ENCODE results near the gene MEOX1. TPM values are rescaled to one million over a fixed set of nuclear protein-coding genes. Genes with fewer than 3 reads are reported as not detected.

Gene MEOX1
- total RNA-seq, 1 experiment from 2014 or later: 0.84 TPM

DNA sequence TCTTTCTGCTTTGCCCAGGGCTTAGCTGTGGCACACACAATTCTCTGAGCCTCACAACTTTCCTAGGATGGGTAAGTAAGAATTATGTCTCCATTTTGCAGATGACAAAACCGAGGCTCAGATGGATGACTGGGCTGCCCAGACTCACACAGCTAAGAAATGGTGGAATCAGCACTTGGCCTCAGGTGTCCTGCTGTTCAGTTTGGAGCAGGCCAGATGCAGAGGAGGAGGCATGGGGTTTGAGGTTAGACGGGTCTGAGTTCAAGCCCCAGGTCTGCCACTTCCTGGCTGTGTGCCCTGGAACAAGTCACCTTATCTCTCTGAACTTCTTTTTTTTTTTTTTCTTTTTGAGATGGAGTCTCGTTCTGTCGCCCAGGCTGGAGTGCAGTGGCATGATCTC lies 1.7 kb upstream of the MEOX1 start:
- no peak for TF ChIP-seq EZH2phosphoT487 (IDR thresholded peaks at IDR 0.05; ENCODE audit: borderline replicate concordance, low read length)
- no peak for TF ChIP-seq EZH2 (IDR thresholded peaks at IDR 0.05; ENCODE audit: low read length, unreplicated experiment)
- TF ChIP-seq, protein P1, sequence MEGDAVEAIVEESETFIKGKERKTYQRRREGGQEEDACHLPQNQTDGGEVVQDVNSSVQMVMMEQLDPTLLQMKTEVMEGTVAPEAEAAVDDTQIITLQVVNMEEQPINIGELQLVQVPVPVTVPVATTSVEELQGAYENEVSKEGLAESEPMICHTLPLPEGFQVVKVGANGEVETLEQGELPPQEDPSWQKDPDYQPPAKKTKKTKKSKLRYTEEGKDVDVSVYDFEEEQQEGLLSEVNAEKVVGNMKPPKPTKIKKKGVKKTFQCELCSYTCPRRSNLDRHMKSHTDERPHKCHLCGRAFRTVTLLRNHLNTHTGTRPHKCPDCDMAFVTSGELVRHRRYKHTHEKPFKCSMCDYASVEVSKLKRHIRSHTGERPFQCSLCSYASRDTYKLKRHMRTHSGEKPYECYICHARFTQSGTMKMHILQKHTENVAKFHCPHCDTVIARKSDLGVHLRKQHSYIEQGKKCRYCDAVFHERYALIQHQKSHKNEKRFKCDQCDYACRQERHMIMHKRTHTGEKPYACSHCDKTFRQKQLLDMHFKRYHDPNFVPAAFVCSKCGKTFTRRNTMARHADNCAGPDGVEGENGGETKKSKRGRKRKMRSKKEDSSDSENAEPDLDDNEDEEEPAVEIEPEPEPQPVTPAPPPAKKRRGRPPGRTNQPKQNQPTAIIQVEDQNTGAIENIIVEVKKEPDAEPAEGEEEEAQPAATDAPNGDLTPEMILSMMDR (conservative IDR thresholded peaks at IDR 0.05; ENCODE audit: low read depth, low read length): no peak
- BruUV-seq (replicated peaks): no TSS peak
- Histone ChIP-seq H3K4me3 (ENCODE audit: low read length) (no peak overlapping the region), H3K36me3 (ENCODE audit: low read depth, low read length) (no peaks in the 10 kb centered on the region), H3K27me3 (ENCODE audit: low read length) (no peaks in the 10 kb centered on the region), H2AFZ (ENCODE audit: low read length) (no peak overlapping the region), H3K79me2 (ENCODE audit: low read length) (no peaks in the 10 kb centered on the region), H3K4me1 (ENCODE audit: insufficient read depth, low read length) (peaks cover 20% of the 10 kb centered on the region), H4K20me1 (ENCODE audit: low read length) (no peaks in the 10 kb centered on the region), H3K4me2 (ENCODE audit: low read length) (no peak overlapping the region), H3K9ac (ENCODE audit: low read length) (no peak overlapping the region), H3K9me2 (replicated peaks; ENCODE audit: low read length) (no peaks in the 10 kb centered on the region), H3K27ac (ENCODE audit: low read length) (no peak overlapping the region), H3K9me3 (ENCODE audit: low read length) (no peaks in the 10 kb centered on the region), H3F3A (ENCODE audit: low read length, unreplicated experiment) (no peaks in the 10 kb centered on the region)
- ChIA-PET CTCF (no interaction called here), POLR2A (ENCODE audit: unreplicated experiment) (no interaction called here)
- intact Hi-C loops (cut with micrococcal nuclease): no loop called here
- ATAC-seq (no peak), DNase-seq (no peak)

DNA sequence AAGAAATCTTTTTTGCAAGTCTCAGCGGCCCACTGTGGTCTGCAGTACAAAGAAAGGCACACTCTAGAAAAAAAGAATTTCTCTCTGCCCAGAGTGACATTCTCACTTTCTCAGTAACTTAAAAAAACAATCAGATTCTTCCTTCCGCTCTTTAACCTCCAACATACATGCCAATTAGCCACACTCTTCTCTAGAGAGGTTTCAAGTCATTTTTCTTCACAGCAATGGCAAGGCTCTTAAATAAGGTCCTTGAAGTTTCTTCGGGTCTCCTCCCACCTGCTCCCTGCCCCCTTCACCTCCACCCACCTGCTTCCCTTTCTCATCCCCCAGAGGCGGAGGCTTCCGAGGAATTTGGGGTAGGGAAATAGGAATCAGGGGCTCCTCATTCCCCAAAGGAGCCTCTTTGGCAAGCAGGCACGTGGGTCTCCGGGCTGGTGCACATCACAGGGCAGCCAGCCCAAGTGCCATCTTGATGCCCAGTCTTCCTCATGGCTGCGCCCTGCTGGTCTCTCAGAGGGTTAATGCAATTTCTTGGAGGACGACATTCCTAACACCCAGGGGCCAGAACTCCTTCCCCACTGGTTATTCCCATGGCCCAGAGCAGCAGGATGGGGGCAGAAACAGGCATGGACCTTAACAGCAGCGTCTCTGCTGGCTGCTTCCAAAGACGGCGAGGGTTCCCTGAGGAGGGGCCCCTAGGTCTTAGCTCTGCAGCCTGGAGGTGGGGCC lies 855 bp upstream of the MEOX1 start:
- Histone ChIP-seq H3K36me3 (ENCODE audit: low read depth, low read length) (no peaks in the 10 kb centered on the region), H3K4me1 (ENCODE audit: insufficient read depth, low read length) (peaks cover 12% of the 10 kb centered on the region), H3K9ac (ENCODE audit: low read length) (no peak overlapping the region), H3K9me2 (replicated peaks; ENCODE audit: low read length) (no peaks in the 10 kb centered on the region), H3K79me2 (ENCODE audit: low read length) (no peaks in the 10 kb centered on the region), H3K4me2 (ENCODE audit: low read length) (peak overlapping the region; percentile 64), H3K27me3 (ENCODE audit: low read length) (no peaks in the 10 kb centered on the region), H3K27ac (ENCODE audit: low read length) (no peak overlapping the region), H4K20me1 (ENCODE audit: low read length) (no peaks in the 10 kb centered on the region), H3F3A (ENCODE audit: low read length, unreplicated experiment) (no peaks in the 10 kb centered on the region), H3K4me3 (ENCODE audit: low read length) (no peak overlapping the region), H3K9me3 (ENCODE audit: low read length) (no peaks in the 10 kb centered on the region), H2AFZ (ENCODE audit: low read length) (peak overlapping the region; percentile 27; the same call in 1 of the 2 replicates)
- BruUV-seq (replicated peaks): no TSS peak
- DNase-seq (no peak), ATAC-seq (no peak)
- intact Hi-C loops (cut with micrococcal nuclease): no loop called here
- TF ChIP-seq, protein P1 (conservative IDR thresholded peaks at IDR 0.05; ENCODE audit: low read depth, low read length): no peak
- TF ChIP-seq EZH2phosphoT487 (IDR thresholded peaks at IDR 0.05; ENCODE audit: borderline replicate concordance, low read length) (no peak), EZH2 (IDR thresholded peaks at IDR 0.05; ENCODE audit: low read length, unreplicated experiment) (no peak)
- CTCF ChIA-PET: no interaction called here
- POLR2A ChIA-PET (ENCODE audit: unreplicated experiment): no interaction called here

DNA sequence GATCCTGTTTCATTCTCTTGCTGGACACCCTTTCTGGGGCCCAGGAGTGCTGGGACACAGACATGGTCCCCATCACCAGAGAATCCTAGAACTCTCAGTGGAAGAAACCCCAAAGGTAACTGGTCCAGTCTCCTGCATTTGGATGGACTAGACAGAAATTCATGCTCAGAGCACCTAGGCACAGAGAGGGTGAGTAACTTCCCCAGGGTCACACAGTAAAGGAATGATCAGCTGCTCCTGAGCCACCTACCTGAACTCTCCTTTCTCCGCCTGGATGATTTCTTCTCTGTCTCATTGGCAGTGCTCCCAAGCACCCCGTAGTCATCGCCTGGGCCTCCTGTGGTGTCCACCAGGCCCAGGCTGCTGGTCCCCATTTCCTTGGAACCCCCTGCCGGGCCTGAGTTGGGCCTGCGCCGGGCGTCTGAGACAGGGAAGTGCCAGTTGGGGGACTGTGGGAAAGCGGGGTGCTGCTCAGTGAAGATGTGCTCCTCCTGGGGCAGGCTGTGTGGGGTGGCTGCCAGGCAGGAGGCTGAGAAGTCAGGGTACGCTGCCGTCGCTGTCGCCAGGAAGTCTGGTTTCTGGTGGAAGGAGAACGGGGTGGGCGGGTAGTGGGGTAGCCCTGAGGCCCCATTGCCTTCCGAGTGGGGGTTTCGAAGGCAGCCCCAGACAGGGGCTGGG lies 767 bp downstream of the MEOX1 start:
- POLR2A ChIA-PET (ENCODE audit: unreplicated experiment): no interaction called here

More for the DNA sequence above, 767 bp downstream of the MEOX1 start:
- intact Hi-C loops (cut with micrococcal nuclease): no loop called here
- CTCF ChIA-PET: no interaction called here
- H3K4me2 ChIP-seq (ENCODE audit: low read length): no peak overlapping the region
- TF ChIP-seq EZH2phosphoT487 (IDR thresholded peaks at IDR 0.05; ENCODE audit: borderline replicate concordance, low read length): no peak
- TF ChIP-seq, protein P1 (conservative IDR thresholded peaks at IDR 0.05; ENCODE audit: low read depth, low read length): no peak
- TF ChIP-seq EZH2 (IDR thresholded peaks at IDR 0.05; ENCODE audit: low read length, unreplicated experiment): no peak
- H3K4me1 ChIP-seq (ENCODE audit: insufficient read depth, low read length): peaks cover 9% of the 10 kb centered on the region
- H3K27ac ChIP-seq (ENCODE audit: low read length): no peak overlapping the region
- no peaks in the 10 kb centered on the region for H3K27me3 ChIP-seq (ENCODE audit: low read length)
- H3K79me2 ChIP-seq (ENCODE audit: low read length): no peaks in the 10 kb centered on the region
- no peaks in the 10 kb centered on the region for H3K9me2 ChIP-seq (replicated peaks; ENCODE audit: low read length)
- BruUV-seq (replicated peaks): no TSS peak
- H3K36me3 ChIP-seq (ENCODE audit: low read depth, low read length): no peaks in the 10 kb centered on the region
- no peak for DNase-seq
- no peaks in the 10 kb centered on the region for H4K20me1 ChIP-seq (ENCODE audit: low read length)
- no peak overlapping the region for H2AFZ ChIP-seq (ENCODE audit: low read length)
- no peak for ATAC-seq
- H3F3A ChIP-seq (ENCODE audit: low read length, unreplicated experiment): no peaks in the 10 kb centered on the region
- H3K4me3 ChIP-seq (ENCODE audit: low read length): no peak overlapping the region
- no peak overlapping the region for H3K9ac ChIP-seq (ENCODE audit: low read length)
- H3K9me3 ChIP-seq (ENCODE audit: low read length): no peaks in the 10 kb centered on the region

Data from PC-3 (cell line).